HG03442 (cell line): Measurements from ENCODE around the gene UPK2.
A peak's percentile ranks its signal among the peaks of the same experiment; 100 is the strongest.

Source experiments
- ATAC-seq: cut with Tn5 transposase; IDR thresholded peaks from one replicate; pipeline ENCODE4 v1.9.1; 2021; ENCODE audit warnings: mild to moderate bottlenecking, moderate library complexity; ENCODE audit not compliant: unreplicated experiment

UPK2 gene

GRCh38 chr11:118917481-118918127 lies 38.5 kb upstream of the UPK2 start:
- ATAC-seq: no peak

- no peak for ATAC-seq
Observed at GRCh38 chr11:118918128-118918685, 37.9 kb upstream of the UPK2 start.

- no peak for ATAC-seq
Observed at GRCh38 chr11:118918686-118919280, 37.3 kb upstream of the UPK2 start.

- no peak for ATAC-seq
Observed at GRCh38 chr11:118921121-118921928, 34.8 kb upstream of the UPK2 start.

- no peak for ATAC-seq
Observed at GRCh38 chr11:118921929-118922744, 34.0 kb upstream of the UPK2 start.

- no peak for ATAC-seq
Observed at GRCh38 chr11:118922745-118923627, 33.1 kb upstream of the UPK2 start.

GRCh38 chr11:118923721-118924587 lies 32.1 kb upstream of the UPK2 start:
- no peak for ATAC-seq

GRCh38 chr11:118924591-118925585 lies 31.2 kb upstream of the UPK2 start:
- ATAC-seq: no peak

DNA sequence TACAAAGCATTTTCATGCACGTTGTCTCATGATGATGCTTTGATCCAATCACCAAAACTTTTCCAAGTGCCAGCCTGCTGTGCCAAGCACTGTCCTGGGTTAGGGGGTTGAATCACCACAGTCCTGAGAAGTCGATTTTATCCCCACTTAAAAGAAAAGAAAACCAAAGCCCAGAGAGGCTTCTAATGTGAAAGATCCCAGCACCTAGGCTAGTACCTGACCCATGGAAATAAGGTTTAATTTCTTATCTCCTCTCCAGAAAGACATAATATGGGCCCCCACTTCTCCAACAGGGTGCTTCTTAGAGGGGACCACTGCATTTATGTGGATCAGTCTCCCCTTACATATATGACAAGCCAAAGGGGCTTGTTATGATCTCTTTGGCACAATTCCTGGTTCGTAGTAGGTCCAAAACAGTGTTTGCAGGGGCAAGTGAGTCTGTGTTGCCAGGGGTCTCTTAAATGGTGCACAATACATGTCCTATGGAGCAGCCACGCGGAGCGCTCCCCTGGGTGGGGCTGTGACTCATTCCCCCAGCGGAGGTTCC lies 28.5 kb upstream of the UPK2 start:
- ATAC-seq: no peak

- ATAC-seq: peak; percentile 39
Observed at GRCh38 chr11:118928101-118928869, 27.8 kb upstream of the UPK2 start.

- ATAC-seq: no peak
Observed at GRCh38 chr11:118928870-118929500, 27.1 kb upstream of the UPK2 start.

- ATAC-seq: no peak
Observed at GRCh38 chr11:118929501-118930093, 26.5 kb upstream of the UPK2 start.

DNA sequence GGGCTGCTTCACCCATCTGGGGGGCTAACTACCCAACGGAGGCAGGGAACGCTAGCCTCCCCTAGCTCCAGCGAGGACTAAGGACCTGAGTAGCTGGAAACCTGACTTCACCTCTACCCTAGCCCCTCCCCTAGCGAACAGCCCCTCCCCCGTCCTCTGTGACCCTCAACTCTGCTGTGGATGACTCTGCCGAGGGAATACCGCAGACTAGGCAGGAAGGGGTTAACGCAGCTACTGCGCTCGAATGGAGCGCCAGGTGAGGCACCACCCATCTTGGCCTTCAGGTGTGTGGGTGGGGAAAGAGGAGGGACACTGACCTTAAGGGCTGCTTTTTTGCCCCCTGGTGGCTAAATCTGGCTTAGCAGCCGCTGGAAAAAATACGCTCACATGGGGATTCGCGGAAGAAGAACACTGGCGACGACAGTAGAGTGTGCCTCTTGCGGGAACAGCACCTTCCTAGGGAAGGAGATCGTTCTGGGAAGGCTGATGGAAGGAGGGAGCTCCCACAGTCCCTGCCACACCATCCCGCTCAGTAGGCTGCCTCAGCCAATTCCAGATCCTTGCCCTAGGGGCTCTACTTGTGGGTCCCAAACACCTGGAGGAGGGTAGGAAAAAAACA lies 25.9 kb upstream of the UPK2 start:
- ATAC-seq: no peak

- ATAC-seq: no peak
Observed at GRCh38 chr11:118931571-118931970, 24.5 kb upstream of the UPK2 start.

GRCh38 chr11:118933486-118933885 lies 22.6 kb upstream of the UPK2 start:
- no peak for ATAC-seq
